ENCODE data around the gene B3GALT6.
A peak's percentile ranks its signal among the peaks of the same experiment; 100 is the strongest.

The B3GALT6 gene

DNA sequence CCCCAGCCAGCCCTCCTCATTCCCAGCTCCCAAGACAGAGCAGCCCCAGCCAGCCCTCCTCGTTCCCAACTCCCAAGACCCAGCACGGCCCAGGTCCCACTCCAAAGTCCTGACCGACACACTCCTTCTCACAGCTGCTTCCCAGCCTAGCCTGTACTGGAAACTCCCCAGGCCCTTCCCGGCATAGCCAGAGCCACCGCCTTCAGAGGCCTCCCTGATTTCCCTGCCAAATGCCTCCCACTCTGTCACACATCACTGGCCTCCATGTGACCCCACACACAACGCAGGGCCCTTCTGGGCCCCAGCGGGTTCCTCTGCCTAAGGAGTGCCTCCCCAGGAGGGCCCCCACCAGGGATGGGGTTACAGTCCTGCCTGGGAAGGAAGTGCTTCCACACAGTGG, 38.8 kb downstream of the B3GALT6 start:
- no peak for DNase-seq
- no peaks in the 10 kb centered on the region for H3K27me3 ChIP-seq (replicated peaks)
- peaks cover 25% of the 10 kb centered on the region for H3K36me3 ChIP-seq (replicated peaks)
- in situ Hi-C loops (cut with HindIII; ENCODE audit: low pct_ligation_motif_present, low sequenced_read_pairs), result no loop called here
- H3K4me3 ChIP-seq (ENCODE audit: low read depth, low read length), result no peak overlapping the region
- peak overlapping the region; percentile 49 for H3K27ac ChIP-seq
- TF ChIP-seq, protein P1, sequence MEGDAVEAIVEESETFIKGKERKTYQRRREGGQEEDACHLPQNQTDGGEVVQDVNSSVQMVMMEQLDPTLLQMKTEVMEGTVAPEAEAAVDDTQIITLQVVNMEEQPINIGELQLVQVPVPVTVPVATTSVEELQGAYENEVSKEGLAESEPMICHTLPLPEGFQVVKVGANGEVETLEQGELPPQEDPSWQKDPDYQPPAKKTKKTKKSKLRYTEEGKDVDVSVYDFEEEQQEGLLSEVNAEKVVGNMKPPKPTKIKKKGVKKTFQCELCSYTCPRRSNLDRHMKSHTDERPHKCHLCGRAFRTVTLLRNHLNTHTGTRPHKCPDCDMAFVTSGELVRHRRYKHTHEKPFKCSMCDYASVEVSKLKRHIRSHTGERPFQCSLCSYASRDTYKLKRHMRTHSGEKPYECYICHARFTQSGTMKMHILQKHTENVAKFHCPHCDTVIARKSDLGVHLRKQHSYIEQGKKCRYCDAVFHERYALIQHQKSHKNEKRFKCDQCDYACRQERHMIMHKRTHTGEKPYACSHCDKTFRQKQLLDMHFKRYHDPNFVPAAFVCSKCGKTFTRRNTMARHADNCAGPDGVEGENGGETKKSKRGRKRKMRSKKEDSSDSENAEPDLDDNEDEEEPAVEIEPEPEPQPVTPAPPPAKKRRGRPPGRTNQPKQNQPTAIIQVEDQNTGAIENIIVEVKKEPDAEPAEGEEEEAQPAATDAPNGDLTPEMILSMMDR (IDR thresholded peaks at IDR 0.05; ENCODE audit: low read depth, low read length, missing control alignments), result no peak

DNA sequence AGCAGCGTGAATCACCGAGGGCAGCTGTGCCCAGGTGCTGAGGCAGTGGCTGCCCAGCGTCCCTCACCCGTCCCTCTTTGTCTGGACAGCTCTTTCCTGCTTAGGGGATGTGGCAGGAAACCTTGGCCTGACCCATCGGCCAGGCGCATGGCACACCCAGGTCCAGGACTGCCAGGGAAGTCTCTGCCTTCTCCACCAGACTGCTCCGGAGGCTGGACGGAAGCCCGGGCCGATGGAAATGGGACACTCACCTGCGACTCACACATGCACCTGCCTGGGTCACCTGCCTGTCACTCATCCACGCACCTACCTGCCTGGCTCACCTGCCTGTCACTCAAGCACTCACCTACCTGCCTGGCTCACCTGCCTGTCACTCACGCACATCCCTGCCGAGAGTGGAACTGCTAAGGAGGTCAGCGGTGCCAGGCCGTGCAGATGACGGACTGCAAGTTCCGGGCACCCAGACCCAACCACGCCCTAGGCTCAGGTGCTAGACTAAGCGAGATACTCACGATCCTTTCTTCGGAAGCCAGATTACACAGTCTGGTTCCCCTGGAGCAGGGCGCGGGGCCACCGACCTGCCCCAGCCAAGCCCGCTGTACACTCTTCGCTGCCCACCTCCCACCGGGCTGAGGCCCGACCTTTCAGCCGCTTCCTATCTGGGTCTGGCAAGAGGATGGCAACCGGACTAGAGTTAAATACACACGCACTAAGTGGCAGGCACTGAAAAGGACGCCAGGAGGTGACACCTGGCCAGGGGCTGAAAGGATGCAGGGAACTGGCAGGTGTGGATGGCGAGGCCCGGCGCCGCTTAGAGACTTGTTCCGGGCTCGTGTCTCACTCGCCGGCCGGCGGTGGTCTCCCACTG, 40.5 kb downstream of the B3GALT6 start:
- H3K36me3 ChIP-seq (replicated peaks), result peaks cover 17% of the 10 kb centered on the region
- H3K4me3 ChIP-seq (ENCODE audit: low read depth, low read length), result peak overlapping the region; percentile 80
- H3K27me3 ChIP-seq (replicated peaks), result no peaks in the 10 kb centered on the region
- TF ChIP-seq, protein P1 (IDR thresholded peaks at IDR 0.05; ENCODE audit: low read depth, low read length, missing control alignments), result no peak
- in situ Hi-C loops (cut with HindIII; ENCODE audit: low pct_ligation_motif_present, low sequenced_read_pairs), result no loop called here
- no peak for DNase-seq
- peak overlapping the region; percentile 88 for H3K27ac ChIP-seq

DNA sequence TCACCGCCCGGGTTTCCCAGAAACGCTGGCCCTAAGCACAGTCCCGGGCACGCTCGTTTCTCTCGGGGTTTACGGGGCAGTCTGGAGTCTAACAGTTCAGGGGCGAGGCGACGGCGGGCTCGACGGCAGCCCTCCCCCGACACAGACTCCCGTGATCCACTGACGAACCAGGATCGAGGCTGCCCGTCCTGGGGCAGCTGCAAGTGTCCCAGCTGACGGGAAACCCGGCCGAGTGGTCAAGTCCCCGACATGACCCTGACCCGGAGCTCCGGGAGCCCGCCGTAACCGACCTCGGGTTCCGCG, 41.1 kb downstream of the B3GALT6 start:
- TF ChIP-seq, protein P1 (IDR thresholded peaks at IDR 0.05; ENCODE audit: low read depth, low read length, missing control alignments), result no peak
- DNase-seq, result no peak
- in situ Hi-C loops (cut with HindIII; ENCODE audit: low pct_ligation_motif_present, low sequenced_read_pairs), result no loop called here

DNA sequence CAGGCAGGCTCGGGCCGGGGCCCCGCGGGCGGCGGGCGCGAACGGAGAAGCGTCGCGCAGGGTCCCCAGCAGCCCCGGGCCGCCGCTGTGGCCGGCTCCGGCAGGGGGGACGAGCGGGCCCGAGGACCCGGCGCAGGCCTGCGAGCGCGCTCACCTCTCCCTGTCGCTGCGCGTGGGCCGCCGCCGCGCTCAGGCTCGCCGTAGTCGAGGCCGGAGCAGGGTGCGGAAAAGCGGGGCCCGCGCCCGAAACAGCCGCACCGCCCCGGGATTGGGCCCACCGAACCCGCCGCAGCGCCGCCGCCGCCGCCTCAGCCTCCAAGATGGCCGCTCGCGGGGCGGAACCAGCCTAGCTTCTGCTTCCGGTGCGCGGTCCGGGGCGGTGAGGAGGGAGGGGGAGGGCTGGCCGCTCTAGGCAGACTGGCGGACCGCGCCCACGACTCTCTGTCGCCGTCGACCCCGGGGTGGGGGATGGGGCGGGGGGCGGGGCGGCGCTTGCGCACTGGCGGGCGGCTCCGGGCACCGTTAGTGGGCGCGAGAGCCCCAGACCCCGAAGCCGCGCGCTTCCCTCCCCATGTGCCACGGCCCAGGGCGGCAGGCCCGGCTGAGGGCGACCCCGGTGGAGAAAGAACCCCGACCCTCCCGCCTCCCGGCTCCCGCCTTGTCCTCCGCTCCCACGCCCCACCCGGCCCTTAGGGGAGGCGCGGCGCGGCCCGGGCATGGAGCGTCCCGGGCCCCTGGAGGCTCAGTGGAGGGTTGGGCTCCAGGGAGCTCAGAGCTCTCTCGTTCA, 41.7 kb downstream of the B3GALT6 start, which contains the start of gene UBE2J2:
Gene UBE2J2 (minus strand): TSS at position 343 of the 787 bp plus-strand sequence. CDS start 5,862 bp downstream, outside the sequence.
- peak within 1 kb of the TSS; percentile 80 for H3K4me3 ChIP-seq (ENCODE audit: low read depth, low read length)
- peaks cover 9% of the 10 kb centered on the region for H3K36me3 ChIP-seq (replicated peaks)
- H3K27me3 ChIP-seq (replicated peaks), result no peaks in the 10 kb centered on the region
- DNase-seq, result peak; percentile 82
- peak within 1 kb of the TSS; percentile 88 for H3K27ac ChIP-seq
- in situ Hi-C loops (cut with HindIII; ENCODE audit: low pct_ligation_motif_present, low sequenced_read_pairs), result no loop called here
- TF ChIP-seq, protein P1 (IDR thresholded peaks at IDR 0.05; ENCODE audit: low read depth, low read length, missing control alignments), result no peak

More for the DNA sequence above, 41.1 kb downstream of the B3GALT6 start:
- Histone ChIP-seq H3K4me3 (ENCODE audit: low read depth, low read length) (peak overlapping the region; percentile 80), H3K27me3 (replicated peaks) (no peaks in the 10 kb centered on the region), H3K36me3 (replicated peaks) (peaks cover 11% of the 10 kb centered on the region), H3K27ac (peak overlapping the region; percentile 88)

DNA sequence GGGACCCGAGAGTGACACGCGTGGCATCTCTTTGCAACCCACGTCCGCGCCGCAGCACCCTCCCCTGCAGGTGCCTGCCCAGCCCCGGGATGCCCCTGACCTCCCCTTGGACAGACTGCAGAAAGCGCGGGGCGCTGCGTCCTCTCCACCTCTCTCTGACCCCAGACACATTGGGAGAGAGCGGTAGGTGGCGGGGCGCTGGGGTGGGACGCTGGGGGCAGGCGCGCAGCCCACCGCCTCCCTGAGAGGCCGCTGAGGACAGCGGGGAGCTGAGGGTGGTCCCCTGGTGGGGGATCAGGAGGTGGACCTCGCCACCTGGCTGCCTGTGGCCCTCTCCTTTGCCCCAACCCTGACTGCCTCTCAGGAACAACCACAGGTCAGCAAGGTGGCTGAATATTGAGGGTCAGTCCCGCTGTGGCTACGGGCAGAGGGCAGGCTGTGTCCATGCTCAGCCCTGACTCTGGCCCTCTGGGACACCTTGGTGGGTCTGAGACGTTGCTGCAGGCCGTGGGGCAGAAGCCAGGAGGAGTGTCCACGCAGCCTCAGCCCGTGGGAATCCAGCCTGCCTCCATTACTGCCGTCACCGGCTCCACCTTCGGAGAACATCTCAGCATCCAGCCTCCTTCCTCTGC, 42.4 kb downstream of the B3GALT6 start:
- Histone ChIP-seq H3K27me3 (replicated peaks) (no peaks in the 10 kb centered on the region), H3K27ac (no peak overlapping the region), H3K36me3 (replicated peaks) (peaks cover 9% of the 10 kb centered on the region), H3K4me3 (ENCODE audit: low read depth, low read length) (peak overlapping the region; percentile 66)
- in situ Hi-C loops (cut with HindIII; ENCODE audit: low pct_ligation_motif_present, low sequenced_read_pairs), result no loop called here
- no peak for DNase-seq
- TF ChIP-seq, protein P1 (IDR thresholded peaks at IDR 0.05; ENCODE audit: low read depth, low read length, missing control alignments), result no peak
